WERI-Rb-1 (cell line): ENCODE data around the gene GAB4.

ENCODE experiments used
- DNase-seq: peaks from one replicate; pipeline ENCODE4 v3.0.0-alpha.2; 2020
- H3K27ac ChIP-seq: fragments of 250-450 bp; sonication (Bioruptor Pico); 2 replicates; pipeline ENCODE4 v1.5.1; 2020; ENCODE audit warnings: mild to moderate bottlenecking, moderate library complexity
- H3K27me3 ChIP-seq: fragments of 250-450 bp; sonication (Bioruptor Pico); 2 replicates; pipeline ENCODE4 v1.5.1; 2021; ENCODE audit warnings: mild to moderate bottlenecking, low read depth, moderate library complexity; ENCODE audit not compliant: insufficient read depth, severe bottlenecking
- H3K36me3 ChIP-seq: fragments of 250-450 bp; sonication (Bioruptor Pico); 2 replicates; pipeline ENCODE4 v1.5.1; 2020; ENCODE audit warnings: mild to moderate bottlenecking, moderate library complexity
- H3K4me3 ChIP-seq: 2 replicates; pipeline ENCODE4 v1.5.1; 2011; ENCODE audit warnings: low read depth, mild to moderate bottlenecking, control low read depth, low read length
- H3K9me3 ChIP-seq: fragments of 250-450 bp; sonication (Bioruptor Pico); 2 replicates; pipeline ENCODE4 v1.5.1; 2021; ENCODE audit warnings: mild to moderate bottlenecking, moderate library complexity; ENCODE audit not compliant: severe bottlenecking
- TF ChIP-seq, protein P1 (sequence below): IDR thresholded peaks from 2 replicates; pipeline ENCODE4 v1.5.1; 2011; ENCODE audit warnings: low read depth, mild to moderate bottlenecking, control low read depth, inconsistent platforms, low read length

The GAB4 gene

DNA sequence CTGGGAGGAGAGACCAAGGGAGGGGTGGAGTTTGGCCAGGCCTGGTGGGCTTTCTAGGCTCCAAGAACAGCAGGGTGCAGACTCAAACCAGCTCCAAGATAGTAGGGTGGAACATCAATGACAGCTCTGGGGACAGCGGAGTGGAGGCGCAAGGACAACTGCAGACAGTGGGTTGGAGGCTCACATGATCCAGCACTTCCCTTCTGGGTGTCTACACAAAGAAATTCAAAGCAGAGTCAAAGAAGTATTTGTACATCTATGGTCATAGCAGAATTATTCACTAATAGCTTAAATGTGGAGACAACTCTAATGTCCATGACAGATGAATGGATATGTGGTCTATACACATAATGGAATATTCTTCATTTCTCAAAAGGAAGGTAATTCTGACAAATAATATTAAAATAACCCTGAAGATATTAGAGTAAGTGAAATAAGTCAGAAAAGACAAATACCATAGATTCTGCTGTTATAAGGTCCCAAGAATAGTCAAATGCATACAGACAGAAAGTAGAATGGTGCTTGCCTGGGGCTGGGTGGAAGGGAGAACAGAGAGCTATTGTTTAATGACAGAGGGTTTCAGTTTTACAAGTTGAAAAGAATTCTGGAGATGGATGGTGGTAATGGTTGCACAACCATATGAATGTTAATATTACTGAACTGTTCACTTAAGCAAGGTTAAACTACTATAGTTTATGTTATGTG, 5.5 kb upstream of the GAB4 start:
- no peaks in the 10 kb centered on the region for H3K36me3 ChIP-seq
- H3K4me3 ChIP-seq = no peak overlapping the region
- no peak overlapping the region for H3K27ac ChIP-seq
- H3K9me3 ChIP-seq = no peaks in the 10 kb centered on the region
- TF ChIP-seq, protein P1, sequence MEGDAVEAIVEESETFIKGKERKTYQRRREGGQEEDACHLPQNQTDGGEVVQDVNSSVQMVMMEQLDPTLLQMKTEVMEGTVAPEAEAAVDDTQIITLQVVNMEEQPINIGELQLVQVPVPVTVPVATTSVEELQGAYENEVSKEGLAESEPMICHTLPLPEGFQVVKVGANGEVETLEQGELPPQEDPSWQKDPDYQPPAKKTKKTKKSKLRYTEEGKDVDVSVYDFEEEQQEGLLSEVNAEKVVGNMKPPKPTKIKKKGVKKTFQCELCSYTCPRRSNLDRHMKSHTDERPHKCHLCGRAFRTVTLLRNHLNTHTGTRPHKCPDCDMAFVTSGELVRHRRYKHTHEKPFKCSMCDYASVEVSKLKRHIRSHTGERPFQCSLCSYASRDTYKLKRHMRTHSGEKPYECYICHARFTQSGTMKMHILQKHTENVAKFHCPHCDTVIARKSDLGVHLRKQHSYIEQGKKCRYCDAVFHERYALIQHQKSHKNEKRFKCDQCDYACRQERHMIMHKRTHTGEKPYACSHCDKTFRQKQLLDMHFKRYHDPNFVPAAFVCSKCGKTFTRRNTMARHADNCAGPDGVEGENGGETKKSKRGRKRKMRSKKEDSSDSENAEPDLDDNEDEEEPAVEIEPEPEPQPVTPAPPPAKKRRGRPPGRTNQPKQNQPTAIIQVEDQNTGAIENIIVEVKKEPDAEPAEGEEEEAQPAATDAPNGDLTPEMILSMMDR = no peak
- no peak for DNase-seq
- peaks cover 51% of the 10 kb centered on the region for H3K27me3 ChIP-seq

DNA sequence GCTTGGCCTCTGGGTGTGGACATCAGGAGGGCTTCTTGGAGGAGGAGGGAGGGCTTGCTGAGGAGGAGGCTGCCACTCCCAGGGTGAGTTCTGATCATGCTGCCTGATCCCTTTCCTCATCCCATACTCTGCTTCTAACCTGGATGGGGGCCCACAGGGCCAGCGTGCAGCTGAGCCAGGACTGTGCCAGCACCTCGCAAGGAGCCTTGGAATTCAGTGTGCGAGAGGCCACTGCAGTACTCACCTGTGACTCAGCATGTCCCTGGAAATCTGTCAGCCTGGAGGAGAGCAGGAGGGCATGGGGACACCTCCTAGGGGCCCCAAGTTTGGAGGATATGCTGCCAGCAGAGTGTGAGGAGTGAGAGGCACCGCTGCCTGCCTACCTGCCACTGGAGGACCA, 4.2 kb upstream of the GAB4 start:
- no peaks in the 10 kb centered on the region for H3K9me3 ChIP-seq

DNA sequence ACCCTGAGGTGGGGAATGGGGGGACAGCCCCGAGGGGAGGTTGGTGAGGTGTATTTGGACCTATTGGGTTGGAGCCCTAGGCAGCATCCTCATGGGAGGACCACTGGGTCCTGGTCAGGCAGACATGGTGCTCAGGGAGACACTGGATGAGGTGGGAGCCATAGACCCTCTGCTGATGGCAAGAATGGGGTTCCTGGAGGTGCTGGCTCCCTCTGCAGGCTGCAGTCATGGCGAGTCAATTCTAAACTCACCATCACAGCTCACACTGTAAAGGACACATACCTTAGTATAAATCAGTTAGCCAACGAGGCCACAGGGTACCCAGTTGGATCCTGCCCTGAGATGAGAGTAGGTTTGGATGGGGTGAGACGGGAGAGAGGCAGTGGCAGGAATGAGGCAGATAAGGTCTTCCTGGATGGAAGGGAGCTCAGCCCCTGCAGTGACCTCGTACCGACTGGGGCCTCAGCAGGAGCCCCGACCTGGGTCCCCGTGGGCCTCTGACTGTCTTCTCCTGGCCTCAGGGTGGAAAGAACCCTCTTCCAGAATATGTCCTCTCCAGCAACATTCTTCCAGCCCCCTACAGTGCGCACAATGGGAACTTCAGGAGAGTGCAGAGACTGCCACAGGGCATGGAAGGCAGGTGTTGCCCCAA, 1.7 kb upstream of the GAB4 start:
- Histone ChIP-seq H3K27ac (no peak overlapping the region), H3K36me3 (no peaks in the 10 kb centered on the region), H3K27me3 (peaks cover 81% of the 10 kb centered on the region), H3K9me3 (no peaks in the 10 kb centered on the region), H3K4me3 (no peak overlapping the region)
- TF ChIP-seq, protein P1 = peak; percentile 37; the same call in 1 of the 2 replicates
- no peak for DNase-seq

More for the DNA sequence above, 4.2 kb upstream of the GAB4 start:
- TF ChIP-seq, protein P1 = no peak
- no peak overlapping the region for H3K27ac ChIP-seq
- no peaks in the 10 kb centered on the region for H3K36me3 ChIP-seq
- no peak for DNase-seq
- H3K4me3 ChIP-seq = no peak overlapping the region
- peaks cover 64% of the 10 kb centered on the region for H3K27me3 ChIP-seq

DNA sequence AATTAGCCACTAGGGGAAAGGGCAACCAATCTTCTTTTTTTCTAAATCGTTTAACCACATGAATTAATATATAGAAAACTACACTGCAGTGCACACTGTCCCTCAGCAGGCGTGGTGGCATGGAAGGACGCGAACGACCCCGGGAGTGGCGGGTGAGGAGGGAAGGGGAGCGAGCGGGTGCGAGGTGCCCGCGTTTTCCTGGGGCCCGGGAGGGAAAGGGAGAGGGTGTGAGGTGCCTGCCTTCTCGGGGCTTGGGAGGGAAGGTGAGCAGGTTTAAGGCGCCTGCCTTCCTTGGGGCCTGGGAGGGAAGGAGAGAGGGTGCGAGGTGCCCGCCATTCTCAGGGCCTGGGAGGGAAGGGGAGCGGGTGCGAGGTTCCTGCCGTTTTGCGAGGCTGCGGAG, 765 bp downstream of the GAB4 start:
- Histone ChIP-seq H3K36me3 (no peaks in the 10 kb centered on the region), H3K9me3 (no peaks in the 10 kb centered on the region), H3K27me3 (peaks cover 64% of the 10 kb centered on the region), H3K4me3 (no peak overlapping the region), H3K27ac (no peak overlapping the region)
- no peak for DNase-seq
- TF ChIP-seq, protein P1 = no peak

DNA sequence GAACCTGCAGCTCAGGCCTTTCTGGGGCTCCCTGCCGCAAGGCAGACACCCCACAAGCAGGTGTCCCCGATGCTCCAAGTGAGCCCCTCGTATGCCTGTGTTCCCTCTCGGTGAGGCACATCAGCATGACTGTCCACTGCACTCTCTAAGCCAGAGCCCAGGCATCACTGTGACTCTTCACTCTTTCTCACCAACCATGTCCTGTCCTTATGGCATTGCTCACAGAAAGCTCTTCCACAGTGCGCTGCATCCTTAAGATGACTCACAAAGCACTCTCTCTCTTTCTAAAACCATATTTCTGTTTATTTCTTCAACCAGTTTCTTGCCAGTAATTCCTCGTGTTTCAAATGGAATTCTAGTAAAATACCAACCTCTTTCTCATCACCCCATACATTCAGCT, 18.1 kb downstream of the GAB4 start:
- Histone ChIP-seq H3K4me3 (no peak overlapping the region), H3K9me3 (no peaks in the 10 kb centered on the region), H3K27me3 (peaks cover 69% of the 10 kb centered on the region), H3K36me3 (no peaks in the 10 kb centered on the region), H3K27ac (no peak overlapping the region)
- no peak for DNase-seq
- TF ChIP-seq, protein P1 = no peak

DNA sequence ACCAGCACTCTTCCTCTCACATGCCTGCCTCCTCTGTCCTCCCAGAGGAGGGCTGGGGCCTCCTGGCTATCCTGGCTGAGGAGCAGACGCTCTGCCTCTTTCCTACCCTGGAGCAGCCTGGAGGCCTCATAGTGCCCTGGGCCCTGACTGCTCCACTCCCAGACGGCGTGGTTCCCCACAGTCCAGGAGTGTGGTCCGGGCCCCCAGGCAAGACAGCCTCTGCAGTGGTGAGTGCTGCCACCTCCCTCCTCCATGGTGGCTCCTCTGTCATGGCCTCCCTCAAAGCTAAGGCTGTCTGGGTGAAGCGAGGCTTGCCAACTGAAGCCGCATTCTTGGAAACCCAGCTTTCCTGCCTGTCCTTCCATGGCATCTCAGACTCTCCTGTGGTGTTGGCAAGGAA, 19.8 kb downstream of the GAB4 start:
- H3K27me3 ChIP-seq = peaks cover 64% of the 10 kb centered on the region
- H3K9me3 ChIP-seq = peaks cover 2% of the 10 kb centered on the region
- TF ChIP-seq, protein P1 = no peak
- no peak overlapping the region for H3K4me3 ChIP-seq
- no peak for DNase-seq
- no peak overlapping the region for H3K27ac ChIP-seq
- no peaks in the 10 kb centered on the region for H3K36me3 ChIP-seq
